IMR-90 (cell line): ENCODE measurements around the gene GRK5.

Experiments used
- CEBPB ChIP-seq: IDR thresholded peaks from 2 replicates; pipeline ENCODE4 v1.6.1; 2012; ENCODE audit warnings: low read depth, low read length, improper control_type of control experiment
- CHD1 ChIP-seq: IDR thresholded peaks from 2 replicates; pipeline ENCODE4 v1.6.1; 2012; ENCODE audit warnings: low read depth, low read length, improper control_type of control experiment
- CTCF ChIP-seq: conservative IDR thresholded peaks from 2 replicates; pipeline ENCODE4 v1.5.1; 2012; ENCODE audit warnings: mild to moderate bottlenecking, low read depth, low read length, improper control_type of control experiment
- ELK1 ChIP-seq: fragments of 150-350 bp; IDR thresholded peaks from 2 replicates; pipeline ENCODE4 v1.6.1; 2016; ENCODE audit warnings: low read depth, mild to moderate bottlenecking, low read length, moderate library complexity, borderline replicate concordance
- FOS ChIP-seq: fragments of 150-350 bp; IDR thresholded peaks from 2 replicates; pipeline ENCODE4 v1.6.1; 2016; ENCODE audit warnings: low read depth, low read length
- POLR2A ChIP-seq: IDR thresholded peaks from 2 replicates; pipeline ENCODE4 v1.6.1; 2012; ENCODE audit warnings: mild to moderate bottlenecking, low read depth, low read length
- RAD21 ChIP-seq: IDR thresholded peaks from 2 replicates; pipeline ENCODE4 v1.6.1; 2012; ENCODE audit warnings: low read length, improper control_type of control experiment
- RFX5 ChIP-seq: IDR thresholded peaks from 2 replicates; pipeline ENCODE4 v1.8.0; 2012; ENCODE audit warnings: low read depth, mild to moderate bottlenecking, low read length, moderate library complexity
- USF2 ChIP-seq: fragments of 150-350 bp; IDR thresholded peaks from 2 replicates; pipeline ENCODE4 v1.6.1; 2017; ENCODE audit warnings: mild to moderate bottlenecking, antibody characterized with exemption, low read length, low read depth

- TF ChIP-seq POLR2A (no peak), USF2 (no peak), CTCF (no peak), RAD21 (no peak), CEBPB (no peak), ELK1 (no peak), CHD1 (no peak), FOS (no peak), RFX5 (no peak)
These were observed 153.7 kb downstream of the GRK5 start for GRCh38 chr10:119361037-119361436.
